ENCODE results near the gene SCN9A. TPM values are rescaled to one million over a fixed set of nuclear protein-coding genes. Genes with fewer than 3 reads are reported as not detected.

SCN9A gene
- total and polyA plus RNA-seq, 9 of the 15 experiments (the other 6 are each of a cell fraction or from before 2014, with no cell fraction given), result 1.4 to 22.8 (median 7.1) TPM

- TF ChIP-seq PBX2 (CRISPR knock-in tag; IDR thresholded peaks at IDR 0.05; ENCODE audit: low read depth) (no peak), PBX2 (tag; conservative IDR thresholded peaks at IDR 0.05; ENCODE audit: low read depth) (no peak), MCM5 (IDR thresholded peaks at IDR 0.05; ENCODE audit: low read depth) (no peak), TFAP4 (CRISPR knock-in tag; IDR thresholded peaks at IDR 0.05; ENCODE audit: borderline replicate concordance) (no peak), PRPF4 (IDR thresholded peaks at IDR 0.05; ENCODE audit: insufficient read depth, low read depth, low read length, poor library complexity, severe bottlenecking) (no peak), CEBPG (CRISPR knock-in tag; IDR thresholded peaks at IDR 0.05) (no peak), CEBPG (tag; conservative IDR thresholded peaks at IDR 0.05 in 1 of 2, IDR thresholded peaks at IDR 0.05 in 1 of 2) (peak in 1 of 2 experiments; percentile 62; a peak in 2 of 4 replicates), U2AF2 (optimal IDR thresholded peaks at IDR 0.05; ENCODE audit: low read depth, low read length) (no peak), POLR2AphosphoS2 (IDR thresholded peaks at IDR 0.05; ENCODE audit: low read length) (no peak), ZNF354B (CRISPR knock-in tag; IDR thresholded peaks at IDR 0.05) (no peak), MYC (IDR thresholded peaks at IDR 0.05; ENCODE audit: low read depth, low read length) (no peak), MYC (CRISPR knock-in tag; IDR thresholded peaks at IDR 0.05; ENCODE audit: borderline replicate concordance, low read depth) (no peak), PPARD (CRISPR knock-in tag; IDR thresholded peaks at IDR 0.05) (no peak), REST (IDR thresholded peaks at IDR 0.05; ENCODE audit: borderline replicate concordance) (peak; percentile 52; the same call in 1 of the 2 replicates), REST (CRISPR knock-in tag; IDR thresholded peaks at IDR 0.05; ENCODE audit: low read depth) (no peak), NR1H2 (CRISPR knock-in tag; IDR thresholded peaks at IDR 0.05) (no peak), TBP (optimal IDR thresholded peaks at IDR 0.05; ENCODE audit: low read depth, low read length) (no peak)
Observed at GRCh38 chr2:166384774-166385173, 9.0 kb upstream of the SCN9A start (continued).
